Inferior parietal cortex (tissue), 1 donor: ENCODE measurements around the gene DHX58.
A peak's percentile ranks its signal among the peaks of the same experiment; 100 is the strongest.

Experiments used
- DNase-seq: peaks from one replicate; pipeline ENCODE4 v3.0.0-alpha.2; 2016; ENCODE audit errors: extremely low spot score

Gene DHX58

DNA sequence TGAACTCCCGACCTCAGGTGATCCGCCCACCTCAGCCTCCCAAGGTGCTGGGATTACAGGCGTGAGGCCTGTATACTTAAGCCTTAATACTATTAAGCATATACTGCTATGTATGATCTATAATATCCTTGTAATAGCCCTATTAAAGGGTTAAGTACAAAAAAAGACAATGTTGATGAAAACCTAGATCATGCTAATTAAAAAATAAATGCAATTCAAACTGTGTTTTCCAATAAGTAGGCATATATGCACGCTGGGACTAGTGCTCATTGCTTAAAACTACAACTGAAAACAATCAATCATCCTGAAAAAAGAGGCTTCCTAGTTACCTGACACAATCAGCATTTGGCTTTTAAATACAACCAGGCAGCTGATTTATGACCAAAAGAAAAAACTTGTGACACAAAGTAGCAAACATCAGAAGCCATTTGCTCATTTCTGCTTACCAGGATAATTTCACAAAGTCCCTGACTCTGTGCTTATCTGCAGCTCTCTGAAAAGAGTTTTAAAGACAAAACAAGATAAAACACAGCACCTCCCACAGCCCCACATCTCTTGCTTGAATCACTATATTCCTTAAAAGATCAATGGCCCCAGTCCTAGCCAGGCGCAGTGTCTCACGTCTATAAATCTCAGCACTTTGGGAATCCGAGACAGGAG lies 25.3 kb downstream of the DHX58 start:
- no peak for DNase-seq

- DNase-seq, result no peak
Observed at GRCh38 chr17:42081516-42082129, 30.9 kb downstream of the DHX58 start.

- no peak for DNase-seq
Observed at GRCh38 chr17:42079541-42079940, 33.0 kb downstream of the DHX58 start.

DNA sequence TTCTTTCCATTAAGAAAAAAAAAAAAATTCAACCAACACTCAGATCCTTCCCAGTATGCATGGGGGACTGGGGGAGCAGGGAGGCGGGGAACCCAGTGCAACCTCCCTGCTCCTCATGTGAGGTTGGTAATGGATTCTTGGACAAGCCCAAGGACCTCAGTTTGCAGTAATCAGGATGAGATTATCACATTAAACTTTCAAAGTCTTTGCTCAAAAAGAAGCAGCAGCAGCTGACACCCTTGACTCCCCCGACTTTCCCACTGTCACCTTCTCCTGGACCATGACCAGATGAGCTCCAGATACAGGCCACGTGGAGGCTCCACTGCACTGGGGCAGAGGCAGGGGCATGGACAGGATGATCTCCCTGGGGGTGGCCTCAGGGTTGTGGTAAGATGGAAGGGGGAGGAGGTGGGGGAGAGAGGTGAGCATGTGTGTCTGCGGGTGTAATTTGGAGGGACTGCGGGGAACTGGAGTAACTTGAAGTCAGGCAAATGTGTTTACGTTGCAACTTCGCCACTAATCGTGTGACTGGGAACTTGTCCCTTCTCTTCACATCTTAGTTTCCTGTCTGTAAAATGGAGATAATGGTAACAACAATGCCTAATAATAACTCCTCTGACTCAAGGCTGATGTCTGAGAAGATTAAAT lies 34.0 kb downstream of the DHX58 start:
- DNase-seq, result no peak

- DNase-seq, result no peak
Observed at GRCh38 chr17:42077755-42078154, 34.8 kb downstream of the DHX58 start.

- no peak for DNase-seq
Observed at GRCh38 chr17:42076797-42077559, 35.5 kb downstream of the DHX58 start.

DNA sequence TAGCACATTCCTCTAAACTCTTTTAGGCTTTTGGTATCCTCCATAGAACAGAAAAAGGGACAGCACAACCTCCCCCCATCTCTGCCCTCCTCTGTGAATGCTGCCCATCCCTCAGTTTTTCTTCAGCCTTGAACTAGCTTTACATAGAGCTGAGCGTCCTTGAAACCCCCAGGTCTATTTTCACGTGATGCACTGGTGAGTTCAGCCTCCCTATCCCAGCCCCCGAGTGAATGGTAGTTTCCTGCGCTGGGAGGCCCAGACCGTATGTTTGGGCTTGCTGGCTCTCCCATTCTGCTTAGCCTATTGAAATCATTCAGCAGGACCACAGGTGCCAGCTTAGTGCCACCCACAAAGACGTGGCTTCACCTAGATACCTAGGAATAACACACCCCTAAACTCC lies 36.7 kb downstream of the DHX58 start:
- no peak for DNase-seq

DNA sequence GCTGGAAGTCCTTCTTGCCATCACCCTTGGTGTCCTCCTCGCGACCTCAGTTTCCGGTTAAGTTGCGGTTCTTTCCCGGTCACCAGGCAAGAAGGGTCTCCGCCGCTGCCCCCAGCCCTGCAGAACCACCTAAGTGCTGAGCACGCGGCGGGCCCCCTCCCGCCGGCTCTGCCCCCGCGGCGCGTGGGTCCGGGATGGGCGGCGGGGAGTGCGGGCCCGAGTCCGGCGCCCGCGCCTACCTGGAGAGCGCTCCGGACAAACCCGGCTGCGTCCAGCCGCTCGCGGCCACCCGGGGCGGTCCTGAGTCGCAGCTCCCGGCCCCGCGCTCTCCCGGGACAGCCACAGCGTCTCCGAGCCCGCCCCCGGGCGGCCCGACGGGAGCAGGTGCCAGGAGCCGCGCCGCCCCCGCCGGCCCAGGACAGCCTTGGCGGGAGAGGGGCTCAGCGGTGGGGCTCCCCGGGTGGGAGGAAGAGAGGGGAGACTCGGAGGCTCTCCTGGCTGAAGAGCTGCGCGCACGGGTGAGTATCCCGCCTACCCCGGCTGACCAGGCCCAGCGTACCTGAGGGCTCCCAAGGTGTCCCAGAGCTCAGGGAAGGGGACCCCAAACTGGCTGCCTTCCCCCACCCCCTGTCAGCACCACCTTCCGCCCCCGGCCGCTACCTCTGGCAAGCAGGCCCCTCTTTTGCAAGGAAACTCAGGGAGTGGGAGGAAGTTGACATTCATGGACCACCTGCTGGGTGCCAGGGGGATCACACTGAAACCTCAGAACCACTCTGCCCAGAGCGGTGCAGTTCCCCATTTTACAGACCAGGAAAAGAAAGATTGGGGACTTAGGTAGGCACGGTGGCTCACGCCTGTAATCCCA lies 40.0 kb downstream of the DHX58 start:
- no peak for DNase-seq

- DNase-seq, result no peak
Observed at GRCh38 chr17:42071810-42072209, 40.7 kb downstream of the DHX58 start.

GRCh38 chr17:42068979-42069378 lies 43.5 kb downstream of the DHX58 start:
- no peak for DNase-seq

- peak; percentile 64 for DNase-seq
Observed at GRCh38 chr17:42067371-42068091, 45.0 kb downstream of the DHX58 start.

DNA sequence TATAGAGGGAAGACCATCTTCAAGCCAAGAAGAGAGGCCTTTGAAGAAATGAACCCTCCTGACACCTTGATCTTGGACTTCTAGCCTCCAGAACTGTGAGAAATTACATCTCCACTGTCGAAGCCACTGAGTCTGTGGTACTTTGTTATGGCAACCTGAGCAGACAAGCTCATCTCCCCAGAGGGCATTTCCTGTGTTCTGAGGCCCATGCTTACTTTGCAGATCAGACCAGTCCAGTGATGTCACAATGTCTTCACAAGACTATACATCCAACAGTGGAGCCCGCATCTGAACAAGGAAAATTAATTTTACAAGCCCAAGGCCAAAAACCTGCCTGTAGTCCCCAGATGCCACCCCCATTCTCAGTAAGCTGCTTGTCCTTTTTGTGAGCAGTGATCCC lies 47.3 kb downstream of the DHX58 start:
- DNase-seq, result no peak

- DNase-seq, result no peak
Observed at GRCh38 chr17:42062681-42063080, 49.8 kb downstream of the DHX58 start.

DNA sequence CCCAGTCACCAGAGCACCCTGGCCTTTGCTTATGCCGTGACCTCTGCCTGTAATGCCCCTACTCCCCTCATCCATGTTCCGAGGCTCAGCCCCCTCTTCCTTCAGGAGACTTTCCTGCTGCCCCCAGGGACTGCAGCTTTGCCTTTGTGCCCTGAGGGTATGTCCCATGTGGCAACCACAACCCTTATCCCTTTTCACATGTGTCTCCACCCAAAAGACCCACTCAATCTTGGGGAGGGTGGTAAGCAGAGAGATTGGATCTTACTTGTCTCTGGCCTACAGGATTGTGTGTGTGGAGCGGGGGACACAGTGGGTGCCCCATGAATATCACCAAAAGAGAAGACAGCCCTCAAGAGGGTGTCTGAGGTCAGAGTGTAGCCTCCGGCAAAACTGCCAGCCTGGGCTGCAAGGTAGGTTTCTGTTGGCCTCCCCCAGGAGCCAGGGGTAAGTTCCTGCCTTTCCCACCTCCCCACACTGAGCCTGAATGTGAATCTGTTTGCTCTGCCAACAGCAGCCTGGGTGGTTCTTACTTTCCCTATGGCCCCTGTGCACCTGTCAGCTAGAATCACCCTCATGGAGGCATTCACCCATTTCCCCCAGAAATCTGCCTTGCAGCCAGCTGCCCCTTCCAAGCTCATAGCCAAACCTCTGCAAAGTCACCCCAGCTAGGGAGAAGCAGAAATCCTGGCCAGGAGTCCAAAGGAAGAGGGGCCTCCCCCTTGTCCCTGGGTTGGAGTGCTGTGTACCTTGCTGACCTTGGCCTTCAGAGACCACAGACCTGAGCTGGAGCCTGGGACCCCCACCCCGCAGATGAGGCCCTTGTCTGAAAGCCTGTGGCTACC lies 50.6 kb downstream of the DHX58 start:
- no peak for DNase-seq

- no peak for DNase-seq
Observed at GRCh38 chr17:42060231-42060630, 52.3 kb downstream of the DHX58 start.

- no peak for DNase-seq
Observed at GRCh38 chr17:42059815-42060214, 52.7 kb downstream of the DHX58 start.

DNA sequence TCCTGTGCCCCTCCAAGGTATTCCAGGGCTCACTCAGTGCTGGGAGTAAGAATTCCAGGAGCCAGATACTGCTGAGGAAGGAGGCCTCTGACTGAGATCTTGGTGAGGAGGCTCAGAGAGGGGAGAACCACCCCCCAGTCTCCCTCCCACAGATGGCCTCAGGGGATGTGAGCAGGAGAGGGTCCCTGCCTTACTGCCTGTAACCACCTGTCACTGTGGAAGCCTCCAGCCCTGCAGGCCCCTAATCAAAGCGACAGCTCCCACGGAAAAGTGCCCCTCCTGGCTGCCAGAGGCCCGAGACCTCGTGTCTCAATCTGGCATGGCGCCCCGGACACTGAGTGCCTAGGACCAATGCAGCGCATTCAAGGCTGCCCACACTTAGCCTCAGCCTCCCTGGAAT lies 54.5 kb downstream of the DHX58 start:
- DNase-seq, result no peak

GRCh38 chr17:42056635-42057034 lies 55.9 kb downstream of the DHX58 start:
- DNase-seq, result no peak

DNA sequence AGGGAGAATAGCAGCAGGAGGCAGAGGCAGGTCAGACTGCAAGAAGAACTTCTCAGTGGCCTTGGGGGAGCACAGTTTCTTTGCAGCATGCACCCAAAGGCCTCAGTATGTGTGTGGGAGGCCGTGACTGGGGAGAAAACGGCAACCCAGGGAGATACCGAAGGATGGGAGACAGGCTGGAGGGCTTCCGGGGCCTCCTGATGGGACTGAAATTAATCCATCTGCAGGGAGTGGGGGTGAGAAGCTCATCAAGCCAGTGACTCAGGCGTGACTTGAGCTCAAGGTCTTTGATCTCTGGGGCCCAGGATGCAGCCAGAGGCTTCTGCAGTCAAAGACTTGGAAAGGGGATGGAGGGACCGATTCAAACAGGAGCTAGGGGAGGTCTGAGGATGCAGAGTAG lies 57.0 kb downstream of the DHX58 start:
- DNase-seq, result no peak

DNA sequence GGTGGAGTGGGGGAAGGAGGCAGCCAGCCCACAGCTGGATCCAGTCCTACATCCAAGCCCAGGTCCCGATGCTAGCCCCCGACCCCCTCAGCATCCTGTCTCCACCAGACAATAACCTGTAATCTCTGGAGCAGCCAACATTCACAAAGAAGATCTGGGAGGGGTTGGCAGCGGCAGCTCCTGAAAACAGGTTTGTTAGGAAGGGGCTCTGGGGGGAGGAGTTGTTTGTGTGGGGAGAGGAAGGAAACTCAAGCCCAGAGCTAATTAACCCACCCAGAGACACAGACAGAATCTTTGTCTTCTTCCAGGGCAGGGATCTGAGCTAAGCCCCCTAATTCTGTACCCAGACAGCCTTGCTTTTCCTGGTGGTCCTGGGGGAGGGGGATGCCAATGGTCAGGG lies 57.5 kb downstream of the DHX58 start:
- no peak for DNase-seq
